IMR-90 (cell line): ENCODE results near the gene CAPN9. TPM values are rescaled to one million over a fixed set of nuclear protein-coding genes. Genes with fewer than 3 reads are reported as not detected.

Experiments used
- ATAC-seq: fragments of 200-7000 bp; cut with Tn5 transposase; 2 replicates; pipeline ENCODE4 v1.9.1; 2020; ENCODE audit warnings: low read depth, mild to moderate bottlenecking, moderate library complexity
- BruUV-seq: library from RNA; stranded (reverse); fragments of 400-500 nt; replicated peaks from 2 replicates; lab custom pipeline; 2021; lab: Mats Ljungman, UMichigan
- CTCF ChIA-PET: fragments of 300-600 bp; formaldehyde crosslinking; extraction: SDS; loops from one replicate; lab custom pipeline; 2021; ENCODE audit warnings: antibody characterized with exemption; lab: Yijun Ruan, JAX
- POLR2A ChIA-PET: fragments of 300-600 bp; sonication (Branson Sonifier 250); formaldehyde crosslinking; loops from one replicate; lab custom pipeline; 2022; ENCODE audit warnings: antibody characterized with exemption; ENCODE audit not compliant: unreplicated experiment; lab: Charles Lee
- DNase-seq: peaks from one replicate; pipeline ENCODE4 v3.0.0; 2013
- H2AFZ ChIP-seq: replicated peaks from 2 replicates; pipeline ENCODE3; 2013; ENCODE audit warnings: low read length, mild to moderate bottlenecking; ENCODE audit not compliant: poor library complexity
- H2AK5ac ChIP-seq: 2 replicates; pipeline ENCODE4 v1.6.1; 2013; ENCODE audit warnings: low read depth, low read length, inconsistent platforms
- H2AK9ac ChIP-seq: replicated peaks from 2 replicates; pipeline ENCODE3; 2013; ENCODE audit warnings: mild to moderate bottlenecking, low read depth, low read length, moderate library complexity; ENCODE audit not compliant: poor library complexity
- H2BK120ac ChIP-seq: 2 replicates; pipeline ENCODE4 v1.6.1; 2013; ENCODE audit warnings: low read depth, low read length, inconsistent platforms
- H2BK15ac ChIP-seq: 3 replicates; pipeline ENCODE4 v1.6.1; 2013; ENCODE audit warnings: low read depth, low read length, inconsistent platforms
- H2BK20ac ChIP-seq: 2 replicates; pipeline ENCODE4 v1.6.1; 2013; ENCODE audit warnings: low read depth, mild to moderate bottlenecking, inconsistent platforms, low read length, moderate library complexity
- H2BK5ac ChIP-seq: 2 replicates; pipeline ENCODE4 v1.6.1; 2013; ENCODE audit warnings: mild to moderate bottlenecking, low read depth, low read length, inconsistent platforms; ENCODE audit not compliant: poor library complexity, severe bottlenecking
- H3K14ac ChIP-seq: replicated peaks from 2 replicates; pipeline ENCODE4 v1.6.1; 2013; ENCODE audit warnings: low read depth, low read length, inconsistent platforms
- H3K18ac ChIP-seq: 2 replicates; pipeline ENCODE4 v1.6.1; 2013; ENCODE audit warnings: low read depth, low read length, control low read depth
- H3K23ac ChIP-seq: 2 replicates; pipeline ENCODE4 v1.6.1; 2013; ENCODE audit warnings: low read depth, low read length, inconsistent platforms
- H3K27ac ChIP-seq: 2 replicates; pipeline ENCODE4 v1.5.1; 2013; ENCODE audit warnings: mild to moderate bottlenecking, control low read depth, low read length; ENCODE audit not compliant: insufficient read depth
- H3K27me3 ChIP-seq: 2 replicates; pipeline ENCODE4 v1.6.1; 2013; ENCODE audit warnings: low read length; ENCODE audit not compliant: control insufficient read depth, insufficient read depth
- H3K36me3 ChIP-seq: 2 replicates; pipeline ENCODE4 v1.6.1; 2013; ENCODE audit warnings: low read length, mixed read lengths; ENCODE audit not compliant: control insufficient read depth, insufficient read depth
- H3K4ac ChIP-seq: 2 replicates; pipeline ENCODE4 v1.6.1; 2013; ENCODE audit warnings: low read depth, low read length, inconsistent platforms
- H3K4me1 ChIP-seq: 2 replicates; pipeline ENCODE4 v1.6.1; 2013; ENCODE audit warnings: low read length, mixed read lengths; ENCODE audit not compliant: control insufficient read depth, insufficient read depth
- H3K4me2 ChIP-seq: 2 replicates; pipeline ENCODE4 v1.6.1; 2013; ENCODE audit warnings: low read depth, mild to moderate bottlenecking, control low read depth, low read length, moderate library complexity
- H3K4me3 ChIP-seq: 2 replicates; pipeline ENCODE4 v1.5.1; 2013; ENCODE audit warnings: low read depth, mild to moderate bottlenecking, control low read depth, low read length, moderate library complexity; ENCODE audit not compliant: insufficient read depth
- H3K56ac ChIP-seq: 2 replicates; pipeline ENCODE4 v1.6.1; 2013; ENCODE audit warnings: low read length, inconsistent platforms; ENCODE audit not compliant: insufficient read depth; ENCODE audit errors: extremely low read depth
- H3K79me1 ChIP-seq, 2 experiments: 2 replicates each; pipeline ENCODE4 v1.6.1; 2013; ENCODE audit warnings: low read length in 2 of 2, inconsistent platforms in 1 of 2, low read depth in 1 of 2
- H3K9ac ChIP-seq: 2 replicates; pipeline ENCODE4 v1.6.1; 2013; ENCODE audit warnings: low read depth, low read length, control low read depth
- H3K9me1 ChIP-seq: 2 replicates; pipeline ENCODE4 v1.6.1; 2013; ENCODE audit warnings: low read length, inconsistent platforms; ENCODE audit not compliant: insufficient read depth
- H3K9me3 ChIP-seq: 2 replicates; pipeline ENCODE4 v1.6.1; 2013; ENCODE audit warnings: low read length; ENCODE audit not compliant: control insufficient read depth, insufficient read depth
- H4K20me1 ChIP-seq: 2 replicates; pipeline ENCODE4 v1.6.1; 2013; ENCODE audit warnings: low read length, inconsistent platforms; ENCODE audit not compliant: insufficient read depth
- H4K5ac ChIP-seq: 2 replicates; pipeline ENCODE4 v1.6.1; 2013; ENCODE audit warnings: mild to moderate bottlenecking, low read depth, low read length, control low read depth
- H4K8ac ChIP-seq, 2 experiments: 2 replicates each; pipeline ENCODE4 v1.6.1; 2013; ENCODE audit warnings: low read depth in 2 of 2, low read length in 2 of 2, control low read depth in 1 of 2, inconsistent platforms in 1 of 2
- H4K91ac ChIP-seq: 2 replicates; pipeline ENCODE4 v1.6.1; 2013; ENCODE audit warnings: low read depth, low read length, inconsistent platforms; ENCODE audit not compliant: insufficient read depth
- BHLHE40 ChIP-seq: fragments of 150-350 bp; IDR thresholded peaks from 2 replicates; pipeline ENCODE4 v1.6.1; 2016; ENCODE audit warnings: mild to moderate bottlenecking, low read depth, low read length
- CEBPB ChIP-seq: IDR thresholded peaks from 2 replicates; pipeline ENCODE4 v1.6.1; 2012; ENCODE audit warnings: low read depth, low read length, improper control_type of control experiment
- CHD1 ChIP-seq: IDR thresholded peaks from 2 replicates; pipeline ENCODE4 v1.6.1; 2012; ENCODE audit warnings: low read depth, low read length, improper control_type of control experiment
- CTCF ChIP-seq: conservative IDR thresholded peaks from 2 replicates; pipeline ENCODE4 v1.5.1; 2012; ENCODE audit warnings: mild to moderate bottlenecking, low read depth, low read length, improper control_type of control experiment
- WGBS, 2 experiments: methylation state at CpG; one replicate each; pipeline versions ENCODE4 v1.1.5 to v1.1.7; 2013; ENCODE audit warnings: missing lambda C conversion rate in 2 of 2; ENCODE audit not compliant: insufficient read length in 1 of 2; ENCODE audit errors: extremely low coverage in 2 of 2; 5-methylcytosine and 5-hydroxymethylcytosine counted together
- dilution Hi-C: fragments of 300-500 bp; cut with HindIII; formaldehyde crosslinking; loops from one replicate; pipeline ENCODE4 v1.14.3; 2018; ENCODE audit warnings: low sequenced_read_pairs; ENCODE audit not compliant: unreplicated experiment
- in situ Hi-C: fragments of 300-500 bp; cut with MboI; formaldehyde crosslinking; loops from 3 replicates; pipeline ENCODE4 v1.14.3; 2019; ENCODE audit warnings: low sequenced_read_pairs, inconsistent platforms, mixed read lengths
- intact Hi-C: fragments of 100-400 bp; cut with micrococcal nuclease; formaldehyde crosslinking; loops from 2 replicates; pipeline ENCODE4 v1.10.0; 2022
- polyA plus RNA-seq, 3 experiments: library from polyadenylated mRNA; depleted of rRNA; stranded (reverse); fragments of >200 nt; gene quantifications; 2 replicates each; pipeline ENCODE4 v1.2.3, GENCODE V29; 2012; ENCODE audit warnings: low replicate concordance in 1 of 3
- total RNA-seq: library from RNA; depleted of rRNA; stranded (reverse); fragments of >200 nt; gene quantifications from 2 replicates; pipeline ENCODE4 v1.2.3, GENCODE V29; 2012

The CAPN9 gene
- total and polyA plus RNA-seq, 2 of the 4 experiments (the other 2 are of a cell fraction): not detected

DNA sequence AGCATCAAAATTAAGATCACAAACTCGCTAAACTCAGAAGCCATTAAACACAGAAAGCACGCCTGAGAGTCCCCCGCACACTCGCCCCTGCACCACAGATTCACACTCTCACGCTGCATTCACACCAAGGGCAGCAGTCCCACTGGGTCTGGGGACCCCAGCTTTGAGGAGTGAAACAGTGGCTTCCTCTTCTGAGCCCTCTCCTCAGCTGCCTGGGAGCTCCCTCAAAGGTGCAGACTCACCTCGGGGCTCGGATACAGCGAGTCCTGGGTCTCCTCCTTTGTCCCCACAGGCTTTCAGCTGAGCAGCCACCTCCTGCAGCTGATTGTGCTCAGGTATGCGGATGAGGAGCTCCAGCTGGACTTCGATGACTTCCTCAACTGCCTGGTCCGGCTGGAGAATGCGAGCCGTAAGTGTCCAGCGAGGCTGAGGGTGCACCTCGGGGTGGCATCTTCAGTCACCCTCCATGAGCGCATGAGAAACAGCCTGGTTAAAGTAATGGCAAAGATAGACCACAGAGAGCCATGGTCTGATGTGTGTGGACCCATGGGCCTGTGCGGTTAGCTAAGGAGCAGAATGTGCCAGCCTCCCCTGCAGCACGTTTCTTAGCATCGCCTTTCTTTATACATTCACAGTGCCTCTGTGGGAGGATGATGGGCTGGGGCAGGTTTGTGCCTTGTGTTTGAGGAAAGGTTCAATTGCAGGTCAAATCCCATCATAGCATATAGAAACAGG is 47.9 kb downstream of the CAPN9 start:
- in situ Hi-C loops: loop anchor here (5.0 kb wide), 1 partner anchor 417 kb away; no protein-coding TSS in a partner anchor
- dilution Hi-C loops: no loop called here
- H2BK20ac ChIP-seq: no peak overlapping the region
- no peak overlapping the region for H2AK5ac ChIP-seq
- ChIA-PET CTCF (no interaction called here), POLR2A (no interaction called here)
- no peaks in the 10 kb centered on the region for H3K9me3 ChIP-seq
- no TSS peak for BruUV-seq
- WGBS, 2 experiments: 85% methylated on average over 9 of the region's 19 CpGs; no CpG with 5 or more reads in 1 of the 2 experiments
- no peak overlapping the region for H4K8ac ChIP-seq
- H4K20me1 ChIP-seq: no peaks in the 10 kb centered on the region; the same call in 1 of the 2 replicates
- no peak overlapping the region for H3K14ac ChIP-seq
- no peaks in the 10 kb centered on the region for H3K36me3 ChIP-seq
- no peak overlapping the region for H3K56ac ChIP-seq
- H2AK9ac ChIP-seq: no peak overlapping the region
- H3K27me3 ChIP-seq: no peaks in the 10 kb centered on the region; the same call in 1 of the 2 replicates
- no peak overlapping the region for H3K9ac ChIP-seq
- no peak overlapping the region for H2BK120ac ChIP-seq
- H3K4me1 ChIP-seq: no peaks in the 10 kb centered on the region
- no peak overlapping the region for H4K91ac ChIP-seq
- DNase-seq (no peak), ATAC-seq (no peak)
- H2BK5ac ChIP-seq: no peak overlapping the region
- H3K4me2 ChIP-seq: no peak overlapping the region
- no peaks in the 10 kb centered on the region for H3K79me1 ChIP-seq
- no peak overlapping the region for H4K5ac ChIP-seq
- H3K18ac ChIP-seq: no peak overlapping the region
- no peak overlapping the region for H2AFZ ChIP-seq
- no peak overlapping the region for H3K4ac ChIP-seq
- intact Hi-C loops: loop anchor here (5.0 kb wide), 1 partner anchor 153 kb away; the partner anchor contains the start of gene COG2
- H2BK15ac ChIP-seq: no peak overlapping the region
- H3K9me1 ChIP-seq: no peaks in the 10 kb centered on the region
- TF ChIP-seq CHD1: no peak
- TF ChIP-seq CEBPB: no peak
- no peak for TF ChIP-seq CTCF
- TF ChIP-seq BHLHE40: no peak
- H3K23ac ChIP-seq: no peak overlapping the region
- H3K27ac ChIP-seq: no peak overlapping the region
- no peak overlapping the region for H3K4me3 ChIP-seq
